Heart left ventricle (tissue), 16 donors: Measurements from ENCODE around the gene STXBP4. TPM values are rescaled to one million over a fixed set of nuclear protein-coding genes. Genes with fewer than 3 reads are reported as not detected.

ENCODE experiments used
- ATAC-seq, 4 donors: fragments of 200-7000 bp; cut with Tn5 transposase; one replicate each; pipeline ENCODE4 v1.9.1; 2020 to 2022; ENCODE audit warnings: moderate library complexity in 4 of 4, mild to moderate bottlenecking in 3 of 4, moderate number of reproducible peaks in 1 of 4
- DNase-seq, 5 donors: peaks; one replicate each; pipeline ENCODE4 v3.0.0-alpha.2; 2020
- H3K27ac ChIP-seq, 12 donors: fragments of 200-600 bp; sonication (generic) in 4 of 12; one replicate each; pipeline versions ENCODE4 v1.5.0 to v1.8.0; 2016 to 2022; ENCODE audit warnings: mild to moderate bottlenecking in 2 of 12
- H3K27me3 ChIP-seq, 9 donors: fragments of 200-600 bp; sonication (generic) in 2 of 9; one replicate each; pipeline versions ENCODE4 v1.5.1 to v1.8.0; 2016 to 2022; ENCODE audit warnings: mild to moderate bottlenecking in 3 of 9
- H3K36me3 ChIP-seq, 9 donors: fragments of 200-600 bp; sonication (generic) in 2 of 9; one replicate each; pipeline versions ENCODE4 v1.5.0 to v1.8.0; 2018 to 2022; ENCODE audit warnings: mild to moderate bottlenecking in 2 of 9
- H3K4me1 ChIP-seq, 12 donors: fragments of 200-600 bp; sonication (generic) in 4 of 12; one replicate each; pipeline versions ENCODE4 v1.5.0 to v1.8.0; 2016 to 2022; ENCODE audit warnings: mild to moderate bottlenecking in 3 of 12
- H3K4me3 ChIP-seq, 12 donors: fragments of 200-600 bp; sonication (generic) in 4 of 12; one replicate each; pipeline versions ENCODE4 v1.5.0 to v1.8.0; 2017 to 2022; ENCODE audit warnings: mild to moderate bottlenecking in 9 of 12, moderate library complexity in 4 of 12
- H3K9me3 ChIP-seq, 12 donors: fragments of 200-600 bp; sonication (generic) in 4 of 12; one replicate each; pipeline versions ENCODE4 v1.5.0 to v1.8.0; 2016 to 2022; ENCODE audit warnings: mild to moderate bottlenecking in 1 of 12
- POLR2A ChIP-seq, 2 donors: fragments of 450-650 bp; IDR thresholded peaks; one replicate each; pipeline ENCODE4 v1.6.1; 2017; ENCODE audit warnings: antibody characterized with exemption in 2 of 2, mild to moderate bottlenecking in 2 of 2, moderate library complexity in 2 of 2
- WGBS, 4 donors: extraction: QIAGEN DNeasy Blood & Tissue Kit in 2 of 4; methylation state at CpG; one replicate each; pipeline versions ENCODE4 v1.1.5 to v1.1.7; 2013 to 2018; 5-methylcytosine and 5-hydroxymethylcytosine counted together
- intact Hi-C, 10 donors: fragments of 100-400 bp; cut with DNase I; formaldehyde crosslinking; loops; one replicate each; pipeline versions ENCODE4 v1.11.1 to v1.14.2; 2022
- polyA plus RNA-seq, 2 donors: library from polyadenylated mRNA; stranded (reverse); fragments of 200-250 nt; gene quantifications; one replicate each; pipeline ENCODE4 v1.2.3, GENCODE V29; 2013
- total RNA-seq, 9 donors: library from RNA; depleted of rRNA in 2 of 9; stranded (reverse); fragments of >200 nt in 2 of 9; fragmentation: NEBNext Ultra II Directional in 3 of 9; extraction: Animal tissue kit (Norgen Biotek cat#: 25700) in 3 of 9; gene quantifications; one replicate each; pipeline versions ENCODE4 v1.1.0 to v1.2.4, GENCODE V29; 2016 to 2023
- TF ChIP-seq, protein P1 (sequence below), 12 donors: fragments of 200-600 bp; sonication (generic) in 4 of 12; IDR thresholded peaks; one replicate each; pipeline versions ENCODE4 v1.5.0 to v1.8.0; 2018 to 2022; ENCODE audit warnings: antibody characterized with exemption in 12 of 12, mild to moderate bottlenecking in 5 of 12
- donor health status: ischemic (EF 13 %, LVEDD 7.1; RV severe dilation, severe dysfunction).
- donor health status: healthy with polysubstance abuse.
- donor health status: DM: no; HTN: yes; CAD: no.
- donor health status: DM: no; HTN: no; CAD: no.
- donor health status: ischemic (EF 25% LVEDD 6.9; RV normal size, moderate dysfunction).
- donor health status: ischemic (EF 25% LVEDD 5.7; RV mildly dilated, moderate dysfunction).
- donor health status: healthy.
- donor health status: DM: yes; HTN: yes; CAD: no.
- donor health status: ischemic (EF 35%, LVEDD 5.7; RV mildly dilated, moderate dysfunction).
- donor health status: nonischemic (EF 11% LVEDD 7.7; RV severe dilation, severe dysfunction).
- donor health status: DM: yes; HTN: yes; CAD: no.
- donor health status: PGD.
- donor health status: ischemic (EF 29% LVEDD 5.4; RV normal size, mild dysfunction).
- donor health status: nonischemic (EF 23%, LVEDD 6.1; RV moderate dilation, normal function).

STXBP4 gene
- total and polyA plus RNA-seq, 11 donors, result 1.3 to 7.8 (median 4.7) TPM

DNA sequence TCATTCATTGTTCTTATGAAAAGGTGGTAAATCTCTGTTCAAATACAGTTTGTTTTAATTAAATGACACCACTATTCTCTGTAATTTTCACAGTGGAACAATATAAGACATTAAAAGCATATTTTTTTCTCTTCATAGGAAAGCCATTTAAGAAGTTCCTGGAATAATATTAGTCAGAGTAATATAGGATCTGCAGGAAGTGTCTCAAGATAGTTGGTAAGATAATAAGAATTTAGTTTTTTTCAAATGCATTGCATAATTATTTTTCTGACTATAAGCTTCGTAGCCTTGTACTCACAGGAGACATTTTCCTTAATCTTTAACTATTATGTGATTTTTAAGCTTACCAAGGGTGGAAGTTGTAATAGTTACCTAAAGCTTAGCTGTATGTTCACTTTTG lies 16.9 kb downstream of the STXBP4 start:
- Histone ChIP-seq H3K9me3 (peaks cover 0 to 5% (median 0%) of the 10 kb centered on the region in 12 donors), H3K27me3 (no peaks in the 10 kb centered on the region), H3K27ac (no peak overlapping the region), H3K4me1 (peaks cover 0 to 3% (median 0%) of the 10 kb centered on the region in 12 donors), H3K4me3 (no peak overlapping the region), H3K36me3 (peaks cover 0 to 13% (median 5%) of the 10 kb centered on the region in 9 donors)
- ATAC-seq (no peak), DNase-seq (no peak)
- WGBS, 4 donors, result 83 to 93% (median 86%) methylated on average over 1 of the region's 1 CpG
- intact Hi-C loops, result loop anchor here in 1 of 10 donors (5.0 kb wide), 1 partner anchor 367 kb away; no protein-coding TSS in a partner anchor
- TF ChIP-seq, protein P1, sequence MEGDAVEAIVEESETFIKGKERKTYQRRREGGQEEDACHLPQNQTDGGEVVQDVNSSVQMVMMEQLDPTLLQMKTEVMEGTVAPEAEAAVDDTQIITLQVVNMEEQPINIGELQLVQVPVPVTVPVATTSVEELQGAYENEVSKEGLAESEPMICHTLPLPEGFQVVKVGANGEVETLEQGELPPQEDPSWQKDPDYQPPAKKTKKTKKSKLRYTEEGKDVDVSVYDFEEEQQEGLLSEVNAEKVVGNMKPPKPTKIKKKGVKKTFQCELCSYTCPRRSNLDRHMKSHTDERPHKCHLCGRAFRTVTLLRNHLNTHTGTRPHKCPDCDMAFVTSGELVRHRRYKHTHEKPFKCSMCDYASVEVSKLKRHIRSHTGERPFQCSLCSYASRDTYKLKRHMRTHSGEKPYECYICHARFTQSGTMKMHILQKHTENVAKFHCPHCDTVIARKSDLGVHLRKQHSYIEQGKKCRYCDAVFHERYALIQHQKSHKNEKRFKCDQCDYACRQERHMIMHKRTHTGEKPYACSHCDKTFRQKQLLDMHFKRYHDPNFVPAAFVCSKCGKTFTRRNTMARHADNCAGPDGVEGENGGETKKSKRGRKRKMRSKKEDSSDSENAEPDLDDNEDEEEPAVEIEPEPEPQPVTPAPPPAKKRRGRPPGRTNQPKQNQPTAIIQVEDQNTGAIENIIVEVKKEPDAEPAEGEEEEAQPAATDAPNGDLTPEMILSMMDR (IDR thresholded peaks at IDR 0.05), result no peak
- no peak for TF ChIP-seq POLR2A (IDR thresholded peaks at IDR 0.05)

DNA sequence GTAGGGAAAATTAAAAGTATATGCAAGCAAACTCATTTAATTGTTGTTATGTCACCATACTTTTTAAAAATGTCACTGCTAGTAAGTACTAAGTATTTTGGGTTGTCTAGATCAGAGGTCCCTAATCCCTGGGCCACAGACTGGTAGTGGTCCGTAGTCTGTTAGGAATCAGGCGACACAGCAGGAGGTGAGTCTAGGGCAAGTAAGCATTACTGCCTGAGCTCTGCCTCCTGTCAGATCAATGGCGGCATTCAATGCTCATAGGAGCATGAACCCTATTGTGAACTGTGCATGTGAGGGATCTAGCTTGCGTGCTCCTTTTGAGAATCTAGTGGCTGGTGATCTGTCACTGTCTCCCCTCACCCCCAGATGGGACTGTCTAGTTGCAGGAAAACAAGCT lies 21.6 kb downstream of the STXBP4 start:
- Histone ChIP-seq H3K27ac (no peak overlapping the region), H3K4me3 (no peak overlapping the region), H3K27me3 (no peaks in the 10 kb centered on the region), H3K4me1 (no peaks in the 10 kb centered on the region), H3K9me3 (no peaks in the 10 kb centered on the region), H3K36me3 (peaks cover 0 to 23% (median 5%) of the 10 kb centered on the region in 9 donors)
- no peak for ATAC-seq
- WGBS, 4 donors, result 96 to 100% (median 97%) methylated on average over 3 to 4 of the region's 4 CpGs
- no peak for DNase-seq
- intact Hi-C loops, result loop anchor here in 8 of 10 donors (5.0 to 10.0 kb wide), 7 partner anchors 275 to 525 kb away; partner anchors contain the start of genes SMIM36 (in 6 of the 8) and HLF (in 1 of the 8)
- TF ChIP-seq, protein P1 (IDR thresholded peaks at IDR 0.05), result no peak
- no peak for TF ChIP-seq POLR2A (IDR thresholded peaks at IDR 0.05)

DNA sequence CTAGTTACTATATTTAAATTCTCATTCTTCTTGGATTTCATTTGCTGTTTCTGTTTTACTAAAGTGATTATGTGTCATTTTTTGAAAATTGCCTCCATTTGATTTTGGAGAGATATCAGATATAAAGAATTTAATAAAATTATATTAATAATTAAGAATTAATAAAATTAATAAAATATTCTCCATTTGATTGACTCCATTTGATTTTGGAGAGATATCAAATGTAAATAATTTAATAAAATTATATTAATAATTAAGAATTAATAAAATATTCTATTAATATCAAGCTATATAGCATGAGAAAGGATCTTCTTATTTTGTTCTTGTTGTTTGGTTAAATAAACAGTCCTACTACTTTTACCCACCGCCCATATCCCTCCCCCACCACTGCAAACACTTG lies 23.0 kb downstream of the STXBP4 start:
- WGBS, 4 donors, result 4 to 97% (median 94%) methylated on average over 1 of the region's 1 CpG
- intact Hi-C loops, result loop anchor here in 8 of 10 donors (5.0 to 10.0 kb wide), 7 partner anchors 273 to 523 kb away; partner anchors contain the start of genes SMIM36 (in 6 of the 8) and HLF (in 1 of the 8)
- Histone ChIP-seq H3K9me3 (no peaks in the 10 kb centered on the region), H3K27me3 (no peaks in the 10 kb centered on the region), H3K27ac (no peak overlapping the region), H3K4me3 (no peak overlapping the region), H3K4me1 (no peaks in the 10 kb centered on the region), H3K36me3 (peaks cover 0 to 25% (median 0%) of the 10 kb centered on the region in 9 donors)
- ATAC-seq (no peak), DNase-seq (no peak)
- TF ChIP-seq POLR2A (IDR thresholded peaks at IDR 0.05), result no peak
- TF ChIP-seq, protein P1 (IDR thresholded peaks at IDR 0.05), result no peak

DNA sequence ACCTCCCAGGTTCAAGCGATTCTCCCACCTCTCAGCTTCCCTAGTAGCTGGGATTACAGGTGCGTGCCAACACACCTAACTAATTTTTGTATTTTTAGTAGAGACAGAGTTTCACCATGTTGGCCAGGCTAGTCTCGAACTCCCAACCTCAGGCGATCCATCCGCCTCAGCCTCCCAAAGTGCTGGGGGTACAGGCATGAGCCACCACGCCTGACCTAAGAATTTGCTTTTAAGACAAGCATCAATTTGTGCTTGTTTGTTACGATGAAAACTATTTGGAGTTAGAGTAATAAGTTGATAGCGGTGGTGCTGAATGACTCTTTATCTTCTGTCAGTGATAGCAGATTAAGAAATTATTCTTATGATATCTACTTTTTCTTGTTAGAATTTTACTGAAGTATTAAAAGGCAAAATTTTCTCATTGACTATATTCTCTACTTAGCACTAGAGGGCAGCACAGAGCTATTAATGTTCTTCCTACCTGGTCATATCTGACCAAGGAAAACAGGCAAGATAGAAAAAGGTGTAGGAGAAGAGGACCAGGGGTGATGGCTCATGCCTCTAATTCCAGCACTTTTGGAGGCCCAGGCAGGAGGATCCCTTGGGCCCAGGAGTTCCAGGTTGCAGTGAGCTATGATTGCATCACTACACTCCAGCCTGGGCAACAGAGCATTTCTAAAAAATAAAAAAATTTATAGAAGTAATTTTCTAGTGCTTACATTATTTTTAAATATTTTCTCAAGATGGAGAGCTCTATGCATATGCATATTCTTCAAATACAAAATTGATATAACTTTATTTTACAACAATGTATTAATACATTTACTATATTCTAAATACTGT lies 24.5 kb downstream of the STXBP4 start:
- Histone ChIP-seq H3K4me1 (no peaks in the 10 kb centered on the region), H3K4me3 (no peak overlapping the region), H3K27me3 (no peaks in the 10 kb centered on the region), H3K36me3 (peaks cover 0 to 15% (median 0%) of the 10 kb centered on the region in 9 donors), H3K9me3 (no peaks in the 10 kb centered on the region), H3K27ac (no peak overlapping the region)
- intact Hi-C loops, result loop anchor here in 8 of 10 donors (1.0 to 10.0 kb wide), 10 partner anchors 272 to 522 kb away; partner anchors contain the start of genes SMIM36 (in 6 of the 8) and HLF (in 1 of the 8)
- 79 to 84% (median 82%) methylated on average over 8 of the region's 8 CpGs for whole genome bisulfite sequencing, 4 donors
- TF ChIP-seq, protein P1 (IDR thresholded peaks at IDR 0.05), result peak; percentile 55 to 80 (median 69)
- TF ChIP-seq POLR2A (IDR thresholded peaks at IDR 0.05), result no peak
- DNase-seq, result no peak
- peak in 1 of 4 donors; percentile 45 for ATAC-seq
